Activated CD8-positive, alpha-beta memory T cell treated with anti-CD3 and anti-CD28 coated beads, Interleukin-2, amount 50 U/mL, for 48 hours (primary cell): ENCODE measurements around the gene AKR7A2.

Experiments
- DNase-seq: peaks from one replicate; pipeline ENCODE4 v3.0.0-alpha.2; 2020

The AKR7A2 gene

DNA sequence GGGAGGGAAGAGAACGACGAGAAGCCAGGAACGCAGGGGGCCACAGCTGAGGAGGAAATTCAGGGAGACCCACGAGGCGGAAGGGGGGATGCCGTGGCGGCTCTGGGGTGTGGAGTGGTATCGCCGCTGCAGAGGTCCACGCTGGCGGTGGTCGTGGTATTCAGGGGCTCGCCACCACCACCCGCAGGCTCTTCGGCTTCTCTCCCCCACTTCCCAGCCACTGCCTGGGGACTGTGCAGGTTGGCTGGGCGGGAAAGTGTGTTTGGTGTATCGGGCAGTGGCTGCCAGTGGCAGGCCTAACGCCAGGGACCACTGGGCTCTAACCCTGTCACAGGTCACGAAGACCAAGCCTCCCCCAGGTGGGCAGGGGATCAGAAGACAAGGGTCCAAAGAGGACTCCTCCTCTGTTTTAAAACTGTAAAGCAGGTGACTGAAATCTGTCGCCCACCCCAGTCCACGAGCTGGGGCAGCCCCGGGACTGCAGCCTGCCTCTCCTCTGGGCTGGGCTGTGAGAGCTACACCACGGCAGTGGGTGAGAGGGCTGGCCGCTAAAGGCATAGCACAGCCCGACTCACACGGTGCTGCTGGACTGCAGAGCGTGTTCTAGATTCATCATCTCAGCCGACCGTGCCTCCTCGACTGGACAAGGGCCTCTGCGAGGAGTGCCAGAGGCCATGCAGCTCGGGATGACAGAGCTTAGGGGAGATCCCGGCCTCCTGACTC is 31.1 kb upstream of the AKR7A2 start:
- no peak for DNase-seq

- DNase-seq: no peak
Measured at GRCh38 chr1:19342062-19342750, 30.3 kb upstream of the AKR7A2 start.

DNA sequence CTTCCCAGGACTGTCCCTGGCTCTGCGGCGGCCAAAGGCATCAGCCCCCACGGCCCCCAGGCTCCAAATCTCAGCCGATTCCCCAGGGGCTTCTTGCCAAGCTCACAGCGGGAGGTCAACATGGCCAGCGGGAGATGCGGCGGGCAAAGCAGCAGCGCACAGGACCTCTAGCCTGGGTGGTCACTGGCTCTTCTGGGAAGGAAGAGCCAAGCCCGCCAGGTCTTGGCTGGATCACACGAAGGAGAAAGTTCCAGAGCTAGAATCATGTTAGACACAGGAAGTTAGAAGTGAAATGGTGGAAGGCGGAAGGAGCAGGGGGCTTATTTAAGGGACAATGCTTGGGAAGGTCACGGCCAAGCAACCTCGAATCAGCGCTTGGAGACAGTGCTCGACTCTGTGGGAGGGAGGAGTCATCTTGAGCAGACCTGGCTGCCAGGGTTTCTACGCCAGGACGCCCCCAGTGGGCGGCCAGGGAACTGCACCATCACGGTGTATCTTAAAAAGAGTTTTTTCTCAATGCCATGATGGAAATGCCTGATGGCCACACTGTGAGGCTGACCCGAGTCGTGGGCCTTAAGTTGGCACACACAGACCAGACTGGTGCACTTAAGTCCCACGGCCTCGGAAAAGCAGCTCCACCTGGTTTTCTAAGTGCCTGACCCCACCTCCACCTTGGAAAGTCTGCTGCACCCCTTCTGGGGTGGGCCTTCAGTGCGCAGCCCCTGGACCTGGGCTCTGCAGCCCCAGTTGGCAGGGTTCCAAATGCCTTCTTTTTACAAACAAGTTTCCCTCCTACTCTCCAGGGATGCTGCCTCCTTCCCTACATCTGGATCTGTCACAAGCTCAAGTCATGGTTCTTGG is 29.5 kb upstream of the AKR7A2 start:
- DNase-seq: peak; percentile 94

DNA sequence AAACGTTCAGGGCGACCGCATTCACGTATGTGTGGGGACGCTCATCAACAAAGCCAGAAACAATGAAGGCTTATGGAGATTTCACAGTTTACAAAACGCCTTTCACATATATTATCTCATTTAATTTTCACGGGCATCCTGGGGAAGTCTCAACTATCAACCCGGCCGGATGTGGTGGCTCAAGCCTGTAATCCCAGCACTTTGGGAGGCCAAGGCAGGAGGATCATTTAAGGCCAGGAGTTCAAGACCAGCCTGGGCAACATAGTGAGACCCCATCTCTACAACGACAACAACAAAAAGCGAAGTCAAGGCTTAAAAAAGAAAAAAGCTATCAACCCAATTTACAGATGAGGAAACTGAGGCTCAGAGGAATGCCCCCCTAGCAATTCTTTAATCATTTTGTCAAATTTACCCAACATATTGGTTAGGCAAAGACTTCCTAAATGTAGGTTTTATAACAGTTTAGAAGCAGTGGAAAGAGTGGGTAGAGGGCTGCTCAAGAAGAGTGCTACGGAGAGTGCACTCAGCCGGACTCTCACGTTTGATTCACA is 28.5 kb upstream of the AKR7A2 start:
- no peak for DNase-seq

DNA sequence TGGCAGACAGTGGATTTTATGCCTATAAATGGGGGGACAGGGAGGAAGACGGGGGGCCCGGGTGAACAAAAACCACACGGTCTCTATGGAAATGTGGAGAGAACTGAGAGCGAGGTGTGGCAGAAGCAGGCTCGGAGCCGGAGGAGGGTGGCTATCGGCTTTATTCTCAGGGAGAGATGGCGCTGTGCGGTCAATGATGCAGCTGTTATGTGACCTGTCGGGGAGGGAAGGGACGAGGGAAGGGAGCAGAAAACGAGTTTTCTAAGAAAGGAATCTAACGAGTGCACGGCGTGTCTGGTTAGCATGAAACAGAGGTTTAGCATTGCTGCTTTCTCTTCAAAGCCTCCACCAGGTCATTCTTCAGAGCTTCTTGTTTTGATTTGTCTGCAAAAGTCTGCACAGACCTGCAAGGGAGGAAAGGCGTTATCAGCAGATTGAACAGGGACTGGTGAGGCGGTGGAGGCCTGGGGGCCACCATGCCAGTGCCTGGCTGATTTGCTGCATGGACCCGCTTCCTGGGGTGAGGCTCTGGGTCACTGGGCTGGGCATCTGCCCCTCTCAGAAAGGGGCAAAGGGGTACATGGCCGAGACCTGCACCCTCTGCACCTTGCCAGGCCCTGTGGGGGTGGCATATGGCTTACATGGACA is 27.4 kb upstream of the AKR7A2 start:
- DNase-seq: no peak

DNA sequence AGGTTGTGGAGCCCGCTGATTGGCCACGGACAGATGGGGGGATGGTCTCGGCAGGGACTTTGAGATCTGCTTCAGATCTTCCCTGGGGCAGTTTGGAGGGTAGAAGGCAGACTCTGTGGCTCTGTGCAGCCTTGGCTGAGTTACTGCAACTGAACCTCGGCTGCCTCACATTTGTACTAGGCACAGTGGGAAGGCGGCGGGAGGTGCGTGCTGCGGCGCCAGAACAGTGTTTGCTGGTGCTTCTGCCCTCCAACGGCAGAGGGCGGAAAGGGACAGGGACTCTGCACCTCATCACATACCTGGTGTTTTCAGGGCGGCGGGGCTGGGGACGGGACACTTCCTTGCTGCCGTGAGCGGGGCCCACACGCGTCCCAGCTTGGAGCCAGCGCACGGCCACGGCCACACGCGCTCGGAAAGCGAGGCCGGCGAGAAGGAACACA is 26.4 kb upstream of the AKR7A2 start:
- DNase-seq: no peak

- DNase-seq: no peak
Measured at GRCh38 chr1:19337289-19337688, 25.3 kb upstream of the AKR7A2 start.

- DNase-seq: peak; percentile 82
Measured at GRCh38 chr1:19336543-19336942, 24.6 kb upstream of the AKR7A2 start.

GRCh38 chr1:19333587-19334354 is 21.8 kb upstream of the AKR7A2 start:
- DNase-seq: no peak

DNA sequence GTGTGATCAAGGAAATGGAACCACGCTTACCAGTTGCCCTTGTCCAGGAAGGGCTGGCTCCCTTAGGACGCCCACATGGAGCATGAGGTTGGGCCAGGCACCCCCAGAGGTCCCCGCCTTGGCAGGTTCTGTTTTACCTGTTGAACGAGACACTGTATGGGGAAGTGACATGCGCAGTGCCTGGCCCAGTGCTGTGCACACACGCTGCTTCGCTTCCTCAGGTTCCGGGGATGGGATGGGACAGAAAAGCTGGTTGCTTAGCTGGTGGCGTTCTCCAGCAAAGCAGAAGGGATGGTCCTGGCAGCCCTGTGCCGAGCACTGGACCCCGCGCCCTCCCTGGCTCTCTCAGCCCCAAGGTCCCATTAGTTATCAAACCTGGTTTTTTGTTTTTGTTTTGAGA is 20.9 kb upstream of the AKR7A2 start:
- no peak for DNase-seq

GRCh38 chr1:19331262-19331878 is 19.4 kb upstream of the AKR7A2 start:
- DNase-seq: no peak

GRCh38 chr1:19330449-19331135 is 18.6 kb upstream of the AKR7A2 start:
- no peak for DNase-seq

DNA sequence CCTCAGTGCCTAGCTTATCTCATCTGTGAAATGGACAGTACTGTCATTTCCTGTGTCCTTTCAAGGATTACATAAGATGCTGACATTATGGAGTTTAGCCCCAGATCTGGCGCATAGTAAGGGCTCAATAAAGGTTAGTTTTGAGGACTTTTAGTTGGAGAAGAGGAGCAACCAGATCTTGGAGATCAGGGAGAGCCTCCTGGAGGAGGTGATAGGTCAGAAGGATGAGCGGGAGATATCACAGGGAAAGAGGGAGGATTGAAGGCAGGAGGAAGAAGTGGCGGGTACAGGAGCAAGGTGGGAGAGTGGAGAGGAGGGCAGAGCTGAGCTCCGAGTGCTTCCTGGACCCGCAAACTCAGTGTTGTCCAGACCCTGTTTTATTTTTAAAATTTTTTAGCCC is 17.7 kb upstream of the AKR7A2 start:
- DNase-seq: no peak

DNA sequence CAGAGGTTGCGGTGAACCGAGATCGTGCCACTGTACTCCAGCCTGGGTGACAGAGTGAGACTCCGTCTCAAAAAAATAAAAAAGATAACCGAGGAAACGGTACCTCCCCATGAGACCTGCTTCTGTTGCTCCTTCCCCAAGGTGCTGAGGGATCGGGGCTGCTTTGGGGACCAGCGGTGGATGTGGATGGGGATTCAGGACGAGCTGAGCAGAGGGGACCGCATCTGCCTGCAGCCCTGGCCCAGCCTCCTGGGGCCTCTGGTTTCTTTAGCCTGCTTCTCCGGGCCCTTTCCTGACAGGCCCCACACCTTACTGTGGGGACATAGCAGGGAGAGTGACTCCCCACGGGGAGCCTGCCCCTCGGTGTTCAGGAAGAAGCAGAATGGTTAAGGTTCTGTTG is 17.2 kb upstream of the AKR7A2 start:
- DNase-seq: no peak

DNA sequence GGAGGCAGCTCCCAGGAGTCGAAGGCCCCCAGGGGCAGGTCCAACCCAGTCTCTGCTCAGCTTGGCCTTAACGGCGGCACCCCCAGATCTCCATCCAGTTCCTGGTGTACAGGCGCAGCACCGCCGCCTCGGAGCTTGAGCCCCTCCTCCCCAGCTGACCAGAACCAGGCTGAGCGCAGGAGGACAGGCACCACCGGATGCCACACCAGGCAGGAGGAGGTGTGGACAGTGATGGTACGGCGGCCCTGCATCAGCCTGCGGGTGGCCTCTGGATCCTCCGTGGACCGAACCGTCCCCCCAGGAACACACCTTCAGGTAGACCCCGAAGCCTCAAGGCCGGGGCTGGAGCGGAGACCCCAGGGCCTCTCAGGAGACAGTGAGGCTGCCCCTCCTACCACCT is 16.5 kb upstream of the AKR7A2 start:
- no peak for DNase-seq

GRCh38 chr1:19327736-19328135 is 15.8 kb upstream of the AKR7A2 start:
- no peak for DNase-seq

GRCh38 chr1:19327301-19327700 is 15.4 kb upstream of the AKR7A2 start:
- no peak for DNase-seq

GRCh38 chr1:19326748-19327065 is 14.8 kb upstream of the AKR7A2 start:
- DNase-seq: no peak

DNA sequence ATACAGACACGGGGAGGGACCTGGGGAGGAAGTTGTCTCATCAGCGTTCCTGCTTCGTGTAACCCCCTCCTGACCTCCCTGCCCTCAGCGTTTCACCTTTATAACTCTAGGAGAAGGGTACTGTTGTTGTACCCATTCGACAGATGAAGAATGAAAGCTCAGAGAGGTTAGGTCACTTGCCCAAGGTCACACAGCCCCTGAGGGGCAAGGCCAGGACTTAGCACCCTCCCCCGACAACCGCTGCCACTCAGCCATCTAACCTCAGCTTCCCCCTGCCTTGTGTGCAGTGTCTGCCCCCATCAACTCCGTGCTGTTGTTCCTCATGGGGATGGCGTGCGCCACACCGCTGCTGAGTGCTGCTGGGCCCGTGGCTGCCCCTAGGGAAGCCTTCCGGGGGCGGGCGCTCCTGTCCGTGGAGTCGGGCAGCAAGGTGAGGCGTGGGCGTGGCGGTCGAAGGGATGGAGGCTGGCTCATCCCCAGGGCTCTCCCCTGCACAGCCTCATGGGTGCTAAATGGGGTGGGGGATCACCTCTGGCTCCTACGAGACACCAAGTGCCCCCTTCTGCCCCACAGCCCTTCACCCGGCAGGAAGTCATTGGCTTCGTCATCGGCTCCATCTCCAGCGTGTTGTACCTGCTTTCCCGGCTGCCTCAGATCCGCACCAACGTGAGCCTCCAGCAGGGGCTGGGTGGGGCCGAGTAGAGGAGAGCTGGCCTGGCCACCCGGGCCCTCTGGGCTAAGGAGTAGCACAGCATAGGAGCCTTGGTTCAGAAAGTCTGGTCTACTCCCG is 14.2 kb upstream of the AKR7A2 start:
- no peak for DNase-seq

- DNase-seq: no peak
Measured at GRCh38 chr1:19325368-19325957, 13.5 kb upstream of the AKR7A2 start.
